ENCODE measurements around the gene TMEM219.

TMEM219 gene

GRCh38 chr16:29982560-29983419 lies 20.9 kb downstream of the TMEM219 start:
- DNase-seq (ENCODE audit: low read depth) = no peak

GRCh38 chr16:29983420-29984136 lies 21.7 kb downstream of the TMEM219 start:
- DNase-seq (ENCODE audit: low read depth) = no peak

- no peak for DNase-seq (ENCODE audit: low read depth)
These were observed 22.4 kb downstream of the TMEM219 start for GRCh38 chr16:29984137-29984763.

- DNase-seq (ENCODE audit: low read depth) = no peak
These were observed 22.9 kb downstream of the TMEM219 start for GRCh38 chr16:29984764-29985147.

- DNase-seq (ENCODE audit: low read depth) = no peak
These were observed 23.5 kb downstream of the TMEM219 start for GRCh38 chr16:29985271-29985811.

- DNase-seq (ENCODE audit: low read depth) = no peak
These were observed 24.4 kb downstream of the TMEM219 start for GRCh38 chr16:29986231-29986630.

GRCh38 chr16:29986931-29987330 lies 25.1 kb downstream of the TMEM219 start:
- no peak for DNase-seq (ENCODE audit: low read depth)

- no peak for DNase-seq (ENCODE audit: low read depth)
These were observed 25.6 kb downstream of the TMEM219 start for GRCh38 chr16:29987371-29988085.

- DNase-seq (ENCODE audit: low read depth) = no peak
These were observed 26.6 kb downstream of the TMEM219 start for GRCh38 chr16:29988346-29989075.

- no peak for DNase-seq (ENCODE audit: low read depth)
These were observed 27.4 kb downstream of the TMEM219 start for GRCh38 chr16:29989111-29989858.

GRCh38 chr16:29990034-29990433 lies 28.2 kb downstream of the TMEM219 start:
- DNase-seq (ENCODE audit: low read depth) = no peak

GRCh38 chr16:29990883-29991570 lies 29.1 kb downstream of the TMEM219 start:
- no peak for DNase-seq (ENCODE audit: low read depth)

GRCh38 chr16:29991571-29991904 lies 29.7 kb downstream of the TMEM219 start:
- DNase-seq (ENCODE audit: low read depth) = no peak

GRCh38 chr16:29992344-29992967 lies 30.6 kb downstream of the TMEM219 start:
- no peak for DNase-seq (ENCODE audit: low read depth)

- no peak for DNase-seq (ENCODE audit: low read depth)
These were observed 31.5 kb downstream of the TMEM219 start for GRCh38 chr16:29993191-29993902.

GRCh38 chr16:29993903-29994599 lies 32.2 kb downstream of the TMEM219 start:
- no peak for DNase-seq (ENCODE audit: low read depth)

- no peak for DNase-seq (ENCODE audit: low read depth)
These were observed 32.9 kb downstream of the TMEM219 start for GRCh38 chr16:29994600-29995323.

All from activated gamma-delta T cell treated with anti-CD3 and anti-CD28 coated beads, Interleukin-2, amount 50 U/mL, for 16 hours (primary cell).